GM21529 (cell line): Measurements from ENCODE around the gene PPDPF.
"Not testable (repeated sequence)": the region's sequence is repeated elsewhere in the genome, so short reads cannot be mapped to it uniquely, and the experiment has no call there.

Source experiments
- ATAC-seq: cut with Tn5 transposase; IDR thresholded peaks from one replicate; pipeline ENCODE4 v1.9.1; 2021; ENCODE audit not compliant: unreplicated experiment

The PPDPF gene, protein sequence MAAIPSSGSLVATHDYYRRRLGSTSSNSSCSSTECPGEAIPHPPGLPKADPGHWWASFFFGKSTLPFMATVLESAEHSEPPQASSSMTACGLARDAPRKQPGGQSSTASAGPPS

DNA sequence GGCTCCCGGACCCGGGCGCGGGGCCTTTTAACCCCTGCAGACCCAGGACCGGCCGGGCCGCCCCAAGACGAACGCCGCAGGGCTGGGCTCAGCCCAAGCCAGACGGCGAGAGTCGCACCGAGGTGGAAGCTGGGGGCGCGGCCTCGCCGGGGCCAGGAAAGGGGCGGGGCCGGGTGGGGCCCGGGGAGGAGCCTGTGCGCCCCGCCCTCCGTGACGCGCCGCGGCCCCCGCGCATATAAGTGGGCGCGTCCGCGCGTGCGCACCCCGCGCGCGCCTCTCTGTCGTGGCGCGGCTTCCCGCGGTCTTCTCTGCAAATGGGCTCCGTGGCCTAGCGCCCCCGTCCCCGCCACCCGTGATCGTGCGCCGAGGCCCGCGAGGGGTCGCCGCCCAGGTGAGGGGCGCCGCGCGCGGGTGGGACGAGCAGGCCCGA, at the start of gene PPDPF:
TSS of gene PPDPF (plus strand) at position 262 of the 430 bp plus-strand sequence. CDS start 544 bp downstream, outside the sequence.
- peak; percentile 57 for ATAC-seq

DNA sequence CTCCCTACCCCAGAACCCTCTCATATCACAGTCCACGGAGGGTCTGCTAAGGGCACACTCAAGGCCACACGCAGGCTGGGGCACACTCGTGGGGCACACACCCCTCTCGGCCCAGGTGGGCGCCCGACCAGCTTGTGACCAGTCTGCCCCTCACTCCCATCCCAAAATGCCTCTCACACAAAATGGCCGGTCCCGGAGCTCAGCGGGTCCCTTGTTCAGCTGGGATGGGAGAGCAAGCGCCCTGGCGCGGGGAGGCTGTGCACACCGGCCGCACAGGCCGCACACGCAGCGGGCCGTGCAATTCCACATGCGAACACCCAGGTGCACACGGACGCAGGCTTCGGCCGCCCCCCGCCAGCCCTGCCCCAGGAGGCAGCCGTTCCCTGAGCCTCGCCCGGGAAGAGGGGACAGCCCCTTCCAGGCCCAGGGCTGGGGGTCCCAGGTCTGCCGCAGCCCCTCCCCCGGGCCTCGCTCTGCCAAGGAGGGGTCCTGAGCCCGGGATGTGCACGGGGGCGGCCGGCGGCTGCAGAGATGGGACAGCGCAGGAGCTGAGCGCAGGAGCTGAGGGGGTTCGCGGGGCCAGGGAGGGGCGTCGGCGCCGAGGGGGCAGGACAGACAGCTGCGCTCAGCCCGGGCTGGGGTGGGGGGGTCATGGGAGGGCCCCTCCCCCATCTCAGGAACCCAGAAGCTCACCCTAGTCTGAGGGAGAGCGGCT, 49.4 kb upstream of the PPDPF start:
- no peak for ATAC-seq

DNA sequence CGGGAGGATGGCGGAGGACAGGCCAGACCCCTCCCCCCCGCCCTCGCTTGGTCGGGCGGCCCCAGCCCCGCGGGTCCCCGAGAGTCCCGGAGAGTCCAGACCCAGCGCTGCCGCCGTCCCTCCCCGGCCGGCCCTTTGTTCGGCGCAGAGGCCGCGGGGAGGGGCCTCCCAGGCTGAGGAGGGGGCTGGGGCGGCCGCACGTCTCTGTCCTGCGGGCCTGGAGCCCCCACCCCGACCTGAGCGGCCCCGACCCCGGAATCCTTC, 48.9 kb upstream of the PPDPF start:
- no peak for ATAC-seq

DNA sequence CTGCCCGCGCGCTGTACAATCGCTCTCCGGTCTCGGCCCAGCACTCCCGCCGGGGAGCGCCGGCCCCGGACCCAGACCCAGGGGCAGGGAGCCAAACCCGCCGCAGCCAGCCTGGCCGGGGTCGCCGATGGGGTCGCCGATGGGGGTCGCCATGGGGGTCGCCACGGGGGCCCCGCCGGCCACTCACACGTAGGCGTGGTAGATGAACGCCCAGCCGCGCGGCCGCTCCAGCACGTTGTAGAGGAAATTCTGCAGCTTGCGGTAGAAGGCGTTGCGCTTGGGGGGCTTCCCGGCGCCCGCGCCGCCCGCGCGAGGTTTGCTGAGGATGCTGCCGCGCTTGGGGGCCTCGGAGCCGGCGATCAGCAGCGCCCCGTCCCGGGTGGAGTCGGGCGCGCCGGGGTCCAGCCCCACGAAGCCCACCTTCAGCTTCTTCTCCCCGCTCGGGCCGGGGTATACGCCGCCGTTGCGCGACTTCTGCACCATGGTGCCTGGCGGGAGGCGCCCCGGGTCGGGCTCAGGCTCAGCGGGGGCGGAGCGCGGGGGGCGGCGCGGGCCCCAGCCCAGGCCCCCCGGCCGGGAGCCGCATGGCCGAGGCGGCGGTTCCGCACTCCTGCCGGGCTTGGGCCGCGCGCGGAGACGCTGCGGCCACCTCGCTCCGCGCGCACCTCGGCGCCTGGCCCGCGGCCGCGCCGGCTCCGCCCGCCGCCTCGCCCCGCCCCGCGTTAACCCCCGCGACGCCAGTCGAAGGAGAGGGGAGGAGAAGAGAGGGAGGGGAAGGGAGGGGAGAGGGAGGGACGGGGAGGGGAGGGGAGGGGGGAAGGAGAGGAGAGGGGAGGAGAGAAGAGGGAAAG, 48.4 kb upstream of the PPDPF start, which contains the start of gene KCNQ2:
TSS of gene KCNQ2 (minus strand) at position 675 of the 851 bp plus-strand sequence. CDS start at position 483, 192 bp downstream.
- no peak for ATAC-seq

DNA sequence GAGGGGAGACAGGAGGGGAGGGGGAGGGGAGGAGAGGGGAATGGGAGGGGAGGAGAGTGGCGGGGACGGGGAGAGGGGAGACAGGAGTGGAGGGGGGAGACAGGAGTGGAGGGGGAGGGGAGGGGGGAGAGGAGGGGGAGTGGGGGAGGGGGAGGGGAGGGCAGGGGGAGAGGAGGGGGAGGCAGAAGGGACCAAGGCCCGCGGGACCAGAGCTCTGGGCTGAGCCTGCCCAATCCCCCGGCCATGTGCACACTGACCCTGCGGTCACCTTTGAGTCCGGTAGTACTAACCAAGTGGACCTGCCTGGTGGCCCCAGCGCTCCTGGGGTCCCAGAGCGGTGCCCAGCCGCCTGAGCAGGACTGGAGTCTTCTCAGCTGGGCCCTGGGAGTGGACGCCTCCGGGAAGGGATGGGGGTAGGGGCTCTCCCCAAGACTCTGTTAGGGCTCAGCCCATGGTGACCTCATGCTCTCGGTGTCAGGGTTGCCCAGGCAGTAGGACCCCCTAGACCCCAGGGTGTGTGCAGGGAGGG, 47.6 kb upstream of the PPDPF start:
- ATAC-seq, result no peak

DNA sequence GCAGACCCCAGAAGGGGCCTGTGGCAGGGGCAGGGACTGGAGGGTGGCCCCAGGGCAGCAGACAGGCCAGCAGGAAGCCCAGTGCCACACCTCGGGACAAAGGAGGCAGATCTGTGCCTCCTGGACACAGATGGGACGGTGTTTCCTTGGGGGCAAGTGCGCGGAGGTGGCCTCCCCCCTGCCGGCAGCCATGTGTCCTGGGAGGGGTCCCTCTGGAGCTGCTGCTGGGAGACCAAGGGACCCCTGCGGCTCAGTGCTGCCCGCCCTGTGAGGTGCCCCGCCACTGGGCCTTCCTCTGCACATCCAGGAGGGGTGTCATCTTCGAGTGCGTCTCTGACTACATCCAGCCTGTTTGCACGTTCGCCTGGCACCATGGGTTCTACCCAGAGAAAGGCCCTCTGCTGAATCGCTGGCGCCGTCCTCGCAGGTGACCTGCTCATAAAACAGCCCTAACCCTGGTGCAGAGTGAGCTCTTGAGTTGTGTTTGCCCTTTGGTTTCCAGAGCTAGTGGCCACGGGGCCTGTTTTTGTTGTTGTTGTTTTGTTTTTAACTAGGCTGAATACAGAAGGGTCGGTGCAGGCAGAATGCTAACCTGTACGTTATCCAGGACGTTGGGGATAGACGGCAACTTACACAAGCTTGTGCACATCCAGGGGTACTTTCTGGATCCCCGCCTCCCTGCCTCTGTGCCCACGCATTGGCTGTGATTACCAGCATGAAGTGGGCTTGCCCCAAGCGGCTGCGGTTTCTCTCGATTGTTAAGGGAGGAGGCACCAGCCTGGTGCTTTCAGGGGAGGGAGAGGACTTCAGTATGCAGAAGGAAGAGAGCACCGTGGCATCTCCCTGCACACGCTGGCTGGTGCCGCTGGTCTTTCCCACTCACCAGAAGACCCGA, 46.8 kb upstream of the PPDPF start:
- ATAC-seq, result no peak

DNA sequence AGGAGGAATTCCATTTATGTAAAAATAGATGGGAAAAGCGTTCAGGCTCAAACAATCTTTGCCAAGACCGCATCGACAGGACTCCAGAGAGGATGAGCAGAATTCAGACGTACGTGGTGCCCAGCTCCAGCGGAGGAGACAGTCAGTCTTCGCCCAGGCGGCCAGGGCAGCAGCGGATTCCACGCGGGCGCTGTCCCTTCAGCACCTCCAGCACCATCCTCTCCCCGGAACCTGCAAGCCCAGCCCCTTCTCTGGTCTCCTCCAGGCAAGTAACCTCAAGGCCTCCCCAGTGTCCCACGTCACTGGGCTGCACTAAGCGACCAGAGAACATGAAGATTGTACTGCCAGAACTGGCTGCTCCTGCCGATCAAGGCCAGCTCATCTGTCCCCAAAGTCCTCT, 45.4 kb upstream of the PPDPF start:
- ATAC-seq, result no peak

DNA sequence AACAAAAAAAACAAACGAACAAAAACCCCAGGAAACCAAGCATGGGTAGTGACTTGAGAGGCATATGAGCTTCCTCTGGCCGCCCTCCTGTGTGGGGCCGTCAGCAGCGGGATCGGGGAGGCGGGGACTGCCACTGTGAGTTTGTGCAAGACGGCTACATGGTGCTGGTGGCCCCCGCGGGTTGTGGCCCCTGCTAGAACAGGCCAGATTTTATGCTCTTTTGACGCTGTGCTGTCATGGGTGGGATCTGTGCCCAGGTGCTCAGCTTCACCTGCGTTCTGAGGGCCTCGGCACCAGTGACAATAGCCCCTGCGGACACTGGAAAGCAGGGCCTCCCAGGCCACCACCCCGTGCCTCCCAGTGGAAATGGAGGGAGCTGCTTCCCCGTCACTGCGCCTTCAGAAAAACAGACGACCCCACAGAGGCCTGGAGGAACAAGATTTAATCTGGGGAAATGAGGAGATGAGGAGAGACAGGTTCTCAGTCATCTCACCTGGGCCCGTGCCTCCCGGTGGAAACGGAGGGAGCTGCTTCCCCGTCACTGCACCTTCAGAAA, 43.4 kb upstream of the PPDPF start:
- ATAC-seq, result no peak

DNA sequence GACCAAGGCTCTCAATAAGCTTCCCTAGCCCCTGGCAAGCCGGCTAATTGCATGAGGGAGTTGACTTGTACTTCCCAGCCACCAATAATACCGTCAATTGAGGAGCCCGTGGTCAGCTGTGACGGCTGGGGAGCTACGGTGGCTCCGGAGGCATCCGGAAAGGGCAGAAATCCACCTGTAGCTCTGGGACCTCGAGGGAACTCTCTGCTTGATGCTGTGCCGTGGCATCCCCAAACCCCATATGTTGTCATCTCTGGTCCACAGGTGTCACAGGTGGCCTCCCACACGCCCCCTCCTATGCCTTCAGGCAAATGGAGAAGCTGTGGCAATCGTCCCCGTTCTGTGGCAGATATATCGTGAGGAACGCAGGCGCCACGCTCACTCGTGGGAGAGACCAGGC, 42.6 kb upstream of the PPDPF start:
- ATAC-seq, result no peak

DNA sequence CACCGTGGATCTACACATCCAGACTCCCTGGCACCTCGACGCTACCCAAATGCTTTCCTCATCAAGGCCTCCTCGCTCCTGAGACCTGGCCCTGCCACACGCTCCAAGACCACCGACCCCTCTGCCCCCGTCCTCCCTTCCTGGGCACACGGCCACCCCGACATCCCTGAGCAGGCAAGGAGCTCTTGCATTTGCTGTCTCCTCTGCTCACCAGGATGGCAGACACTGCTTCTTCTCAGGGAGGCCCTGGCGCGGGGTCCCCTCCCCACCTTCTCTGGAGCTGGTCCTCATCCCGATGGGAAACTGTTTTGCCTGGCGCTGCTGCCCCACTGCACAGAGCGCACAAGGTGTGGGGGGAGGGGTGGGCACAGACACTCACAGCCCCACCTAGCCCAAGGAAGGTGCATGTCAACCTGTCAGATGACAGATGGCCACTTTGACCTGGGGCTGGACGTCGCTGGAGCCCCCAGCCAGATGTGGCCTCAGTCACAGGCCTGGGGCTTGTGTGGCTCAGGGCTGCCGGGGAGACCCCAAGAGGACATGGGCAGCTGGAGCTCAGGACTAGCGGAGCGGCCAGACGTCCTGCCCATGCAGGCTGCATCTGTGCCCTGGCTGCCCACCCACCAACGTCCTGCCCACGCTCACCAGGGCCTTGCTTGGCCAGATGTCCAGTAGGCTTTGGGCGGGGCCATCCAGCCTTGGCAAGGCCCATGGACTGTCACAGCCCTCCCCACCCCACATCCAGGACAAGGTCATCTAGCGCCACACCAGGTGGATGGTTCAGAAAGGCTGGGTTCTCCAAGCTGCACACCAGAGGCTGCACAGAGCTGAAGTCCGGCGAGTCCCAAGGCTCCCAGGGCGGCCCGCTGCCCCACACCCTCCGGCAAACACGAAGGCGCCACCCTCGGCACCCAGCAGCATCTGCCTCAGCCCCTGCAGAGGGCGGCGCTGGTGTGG, 41.9 kb upstream of the PPDPF start:
- no peak for ATAC-seq

DNA sequence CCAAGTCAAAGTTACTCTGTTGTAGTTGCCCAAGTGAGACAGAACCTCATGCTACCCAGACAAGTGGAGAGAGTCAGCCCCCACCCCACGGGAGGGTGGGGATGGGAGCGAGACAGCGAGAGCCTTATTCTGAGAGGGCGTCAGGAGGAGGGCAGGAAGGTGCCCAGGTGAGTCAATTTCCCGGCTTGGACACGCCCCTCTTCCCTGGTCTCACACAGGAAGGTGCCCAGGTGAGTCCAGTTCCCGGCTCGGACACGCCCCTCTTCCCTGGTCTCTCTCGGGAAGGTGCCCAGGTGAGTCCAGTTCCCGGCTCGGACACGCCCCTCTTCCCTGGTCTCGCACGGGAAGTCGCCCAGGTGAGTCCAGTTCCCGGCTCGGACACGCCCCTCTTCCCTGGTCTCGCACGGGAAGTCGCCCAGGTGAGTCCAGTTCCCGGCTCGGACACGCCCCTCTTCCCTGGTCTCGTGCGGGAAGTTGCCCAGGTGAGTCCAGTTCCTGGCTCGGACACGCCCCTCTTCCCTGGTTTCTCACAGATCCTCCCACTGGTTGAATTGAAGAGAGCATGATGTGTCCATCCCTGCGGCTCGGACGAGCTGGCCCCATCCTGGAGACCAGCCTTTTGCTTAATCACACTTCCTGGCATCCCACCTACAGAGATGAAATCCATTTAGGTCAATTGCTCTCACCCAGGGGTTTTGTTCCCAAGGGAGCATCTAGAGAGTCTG, 40.7 kb upstream of the PPDPF start:
- ATAC-seq, result not testable (repeated sequence)

DNA sequence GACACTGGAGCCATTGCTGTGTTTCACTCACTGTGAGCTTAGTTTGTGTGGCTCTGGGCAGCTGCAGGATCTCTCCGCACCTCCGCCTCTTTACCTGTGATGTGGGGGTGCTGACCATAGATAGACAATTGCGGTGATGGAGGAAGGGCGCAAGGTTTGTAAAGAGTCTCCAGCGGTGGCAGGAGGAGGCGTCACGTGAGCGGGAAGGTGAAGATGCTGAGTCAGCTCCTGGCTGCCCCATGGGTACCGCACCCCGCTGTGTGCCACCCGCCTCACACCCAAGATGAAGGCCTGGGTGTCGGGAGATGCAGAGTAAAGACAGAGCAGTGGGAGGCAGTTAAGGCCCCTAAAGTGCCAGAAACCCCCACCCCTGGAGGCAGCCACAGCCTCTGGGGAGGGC, 39.1 kb upstream of the PPDPF start:
- no peak for ATAC-seq

DNA sequence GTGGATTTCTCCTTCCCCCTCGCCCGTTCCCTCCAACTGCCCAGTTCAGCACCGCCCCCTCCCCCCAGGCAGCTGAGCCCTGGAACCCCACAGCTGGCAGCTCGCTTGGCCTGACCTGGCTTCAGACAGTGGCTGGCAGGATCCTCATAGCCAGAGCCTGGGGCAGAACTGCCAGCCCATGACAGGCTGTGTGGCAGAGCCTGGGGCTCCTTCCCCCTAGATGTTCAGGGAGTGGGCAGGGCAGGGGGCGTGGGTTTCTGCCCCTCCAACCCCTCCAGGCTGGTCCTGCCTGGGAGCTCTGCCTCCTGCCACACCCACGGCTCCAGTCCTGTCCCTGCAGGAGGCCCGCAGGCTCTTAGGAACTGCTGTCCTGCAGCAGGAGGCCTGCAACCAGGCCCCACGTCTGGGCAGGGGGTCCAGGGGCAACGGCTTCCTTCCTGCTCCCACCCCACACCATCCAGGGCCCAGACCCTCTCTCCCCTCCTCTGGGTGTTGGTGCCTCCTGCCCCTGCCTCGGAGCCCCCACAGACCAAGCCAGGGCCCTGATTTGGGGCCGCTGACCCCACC, 38.5 kb upstream of the PPDPF start:
- no peak for ATAC-seq

DNA sequence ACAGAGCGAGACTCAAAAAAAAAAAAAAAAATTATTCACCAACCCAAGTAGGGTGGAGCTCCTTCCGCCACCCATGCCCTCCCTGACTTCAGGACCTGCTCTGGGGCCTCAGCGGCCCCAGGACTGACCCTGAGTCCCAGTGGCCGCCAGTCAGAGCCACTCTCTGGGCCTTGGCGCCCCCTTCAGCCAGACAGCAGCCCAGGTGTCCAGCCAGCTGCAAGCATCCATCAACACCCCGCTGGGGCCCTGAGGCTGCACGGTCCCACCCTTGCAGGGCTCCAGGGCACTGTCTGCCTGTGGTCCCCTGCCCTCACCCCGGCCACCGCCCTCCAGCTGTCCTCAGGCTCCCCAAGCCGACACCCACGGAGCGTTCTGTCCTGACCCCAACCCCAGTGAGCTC, 36.7 kb upstream of the PPDPF start:
- no peak for ATAC-seq

DNA sequence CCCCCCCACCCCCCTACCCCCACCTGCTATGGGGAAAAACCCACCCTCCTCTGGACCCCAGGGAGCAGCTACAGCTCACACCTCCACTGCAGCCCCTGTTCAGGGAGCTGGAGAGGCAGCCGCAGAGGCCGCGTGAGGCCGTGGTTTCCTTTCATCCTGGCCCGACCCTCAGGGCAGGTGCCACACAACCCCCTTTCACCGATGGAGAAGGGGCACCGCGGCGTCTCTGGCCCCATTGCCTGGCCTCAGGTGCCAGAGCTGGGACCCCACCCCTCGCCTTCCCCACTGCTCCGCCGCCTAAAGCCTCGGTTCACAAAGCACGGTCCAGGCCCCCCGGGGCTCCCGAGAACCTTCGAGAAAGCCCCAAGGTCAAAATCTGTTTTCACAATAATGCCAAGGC, 36.3 kb upstream of the PPDPF start:
- ATAC-seq, result no peak

DNA sequence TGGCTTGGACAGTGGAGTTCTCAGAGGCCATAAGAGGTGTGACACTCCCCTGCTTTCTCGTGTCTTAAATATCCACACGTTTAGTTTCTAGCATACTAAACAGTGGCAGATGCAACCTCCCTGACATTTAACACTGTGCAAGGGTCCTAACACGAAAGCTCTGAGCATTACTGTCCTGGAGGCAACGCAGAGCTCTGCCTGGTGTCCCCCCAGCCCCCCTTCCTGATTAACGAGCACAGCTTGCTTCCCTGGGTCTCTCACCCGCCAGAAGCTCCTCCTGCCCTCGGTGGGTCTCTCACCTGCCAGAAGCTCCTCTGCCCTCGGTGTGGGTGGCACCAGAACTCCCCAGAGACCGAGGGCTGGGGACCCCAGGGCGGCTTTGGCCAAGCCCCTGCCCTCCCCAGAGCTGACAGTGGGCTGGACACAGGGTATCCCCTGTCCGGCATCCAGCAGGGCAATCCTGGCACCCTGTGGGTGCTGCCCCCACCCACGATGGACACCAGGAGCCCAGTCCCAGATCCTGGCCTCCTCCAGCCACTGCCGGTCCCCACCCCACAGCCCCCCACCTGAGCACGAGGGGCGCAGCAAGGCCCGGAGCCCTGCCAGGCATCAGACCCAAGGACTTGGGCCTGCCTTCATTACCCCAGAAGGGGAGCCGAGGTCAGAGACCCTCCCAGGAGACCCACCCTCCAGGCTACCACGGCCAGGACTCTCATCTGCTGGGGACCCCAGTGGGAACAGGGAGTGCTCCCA, 35.7 kb upstream of the PPDPF start:
- ATAC-seq, result no peak

DNA sequence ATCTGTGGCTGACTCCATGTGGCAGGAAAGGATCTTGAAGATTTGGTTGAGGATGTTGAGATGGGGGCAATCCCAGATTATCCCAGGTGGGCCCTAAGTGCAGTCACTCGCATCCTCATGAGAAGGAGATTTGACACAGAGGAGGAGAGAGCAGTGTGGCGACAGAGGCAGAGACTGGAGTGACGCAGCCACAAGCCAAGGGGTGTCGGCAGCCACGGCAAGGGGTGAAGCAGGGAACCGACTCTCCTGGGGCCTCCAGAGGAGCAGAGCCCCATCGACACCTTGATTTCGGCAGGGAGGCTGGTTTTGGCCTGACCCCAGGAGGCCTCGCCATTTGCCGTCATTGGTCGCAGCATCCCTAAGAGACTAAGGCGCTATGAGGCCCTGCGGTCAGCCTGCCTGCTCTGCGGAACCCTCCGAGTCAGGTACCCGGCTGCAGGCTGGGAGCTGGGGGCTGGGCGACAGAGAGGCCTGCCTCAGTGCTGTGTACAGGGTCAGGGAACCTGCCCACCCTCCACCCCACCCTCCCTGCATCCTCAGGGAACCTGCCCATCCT, 34.2 kb upstream of the PPDPF start:
- no peak for ATAC-seq
